Ascending aorta (tissue), 2 donors: Measurements from ENCODE around the gene MCM3AP. TPM values are rescaled to one million over a fixed set of nuclear protein-coding genes. Genes with fewer than 3 reads are reported as not detected.

Experiments
- DNase-seq, 2 donors: peaks; one replicate each; pipeline ENCODE4 v3.0.0-alpha.2; 2019; ENCODE audit warnings: low spot score in 2 of 2
- H3K27ac ChIP-seq, 2 donors: fragments of 200-600 bp; sonication (generic); one replicate each; pipeline ENCODE4 v1.5.1; 2016 to 2017; ENCODE audit warnings: mild to moderate bottlenecking in 1 of 2
- H3K27me3 ChIP-seq: fragments of 200-600 bp; sonication (generic); one replicate; pipeline ENCODE4 v1.5.1; 2017
- H3K36me3 ChIP-seq, 2 donors: fragments of 200-600 bp; sonication (generic); one replicate each; pipeline ENCODE4 v1.5.1; 2016
- H3K4me1 ChIP-seq, 2 donors: fragments of 200-600 bp; sonication (generic); one replicate each; pipeline ENCODE4 v1.5.1; 2016 to 2017; ENCODE audit warnings: mild to moderate bottlenecking in 1 of 2
- H3K4me3 ChIP-seq, 2 donors: fragments of 200-600 bp; sonication (generic); one replicate each; pipeline ENCODE4 v1.5.1; 2016 to 2017; ENCODE audit warnings: mild to moderate bottlenecking in 1 of 2
- H3K9me3 ChIP-seq, 2 donors: fragments of 200-600 bp; sonication (generic); one replicate each; pipeline ENCODE4 v1.5.1; 2016
- CTCF ChIP-seq, 3 experiments: fragments of 200-600 bp in 2 of 3; fragments of 450-650 bp in 1 of 3; sonication (generic) in 2 of 3; IDR thresholded peaks; one replicate each; pipeline ENCODE4 v1.5.1; 2016 to 2019; ENCODE audit warnings: antibody characterized with exemption in 3 of 3, mild to moderate bottlenecking in 1 of 3, moderate library complexity in 1 of 3
- intact Hi-C: fragments of 100-400 bp; cut with DNase I; formaldehyde crosslinking; loops from one replicate; pipeline ENCODE4 v1.15.1; 2023
- total RNA-seq: library from RNA; depleted of rRNA; stranded (reverse); fragments of >200 nt; gene quantifications from one replicate; pipeline ENCODE4 v1.1.0, GENCODE V29; 2016

MCM3AP gene
- total RNA-seq, 1 donor from 2014 or later, result 121 TPM

GRCh38 chr21:46212721-46213484 is 72.5 kb downstream of the MCM3AP start:
- no peaks in the 10 kb centered on the region for H3K27me3 ChIP-seq
- H3K4me3 ChIP-seq, result no peak overlapping the region
- TF ChIP-seq CTCF (IDR thresholded peaks at IDR 0.05), result no peak
- DNase-seq, result peak in 1 of 2 donors; percentile 51
- no peak overlapping the region for H3K27ac ChIP-seq
- no peaks in the 10 kb centered on the region for H3K4me1 ChIP-seq
- intact Hi-C loops, result no loop called here
- no peaks in the 10 kb centered on the region for H3K9me3 ChIP-seq
- peaks cover 71 to 94% of the 10 kb centered on the region in 2 donors for H3K36me3 ChIP-seq

- no peak for TF ChIP-seq CTCF (IDR thresholded peaks at IDR 0.05)
- no peak for DNase-seq
- Histone ChIP-seq H3K4me1 (no peaks in the 10 kb centered on the region), H3K27me3 (no peaks in the 10 kb centered on the region), H3K27ac (no peak overlapping the region), H3K9me3 (no peaks in the 10 kb centered on the region), H3K4me3 (no peak overlapping the region), H3K36me3 (peaks cover 80 to 95% of the 10 kb centered on the region in 2 donors)
- intact Hi-C loops, result no loop called here
These were observed 73.4 kb downstream of the MCM3AP start for GRCh38 chr21:46211786-46212720.

GRCh38 chr21:46211376-46211775 is 74.0 kb downstream of the MCM3AP start:
- intact Hi-C loops, result no loop called here
- no peak for DNase-seq
- Histone ChIP-seq H3K36me3 (peaks cover 85 to 97% of the 10 kb centered on the region in 2 donors), H3K4me3 (no peak overlapping the region), H3K4me1 (no peaks in the 10 kb centered on the region), H3K9me3 (no peaks in the 10 kb centered on the region), H3K27ac (no peak overlapping the region), H3K27me3 (no peaks in the 10 kb centered on the region)
- TF ChIP-seq CTCF (IDR thresholded peaks at IDR 0.05), result no peak

GRCh38 chr21:46210378-46211136 is 74.9 kb downstream of the MCM3AP start:
- peak in 1 of 2 donors; percentile 54 for DNase-seq
- Histone ChIP-seq H3K9me3 (no peaks in the 10 kb centered on the region), H3K36me3 (peaks cover 85 to 97% of the 10 kb centered on the region in 2 donors), H3K4me3 (no peak overlapping the region), H3K27me3 (no peaks in the 10 kb centered on the region), H3K27ac (no peak overlapping the region), H3K4me1 (no peaks in the 10 kb centered on the region)
- intact Hi-C loops, result no loop called here
- TF ChIP-seq CTCF (IDR thresholded peaks at IDR 0.05), result no peak
